ENCODE results near the gene CTNND2. TPM values are rescaled to one million over a fixed set of nuclear protein-coding genes. Genes with fewer than 3 reads are reported as not detected.

The CTNND2 gene
- total RNA-seq, 2 experiments from 2014 or later: 0.20 TPM; not detected in 1

DNA sequence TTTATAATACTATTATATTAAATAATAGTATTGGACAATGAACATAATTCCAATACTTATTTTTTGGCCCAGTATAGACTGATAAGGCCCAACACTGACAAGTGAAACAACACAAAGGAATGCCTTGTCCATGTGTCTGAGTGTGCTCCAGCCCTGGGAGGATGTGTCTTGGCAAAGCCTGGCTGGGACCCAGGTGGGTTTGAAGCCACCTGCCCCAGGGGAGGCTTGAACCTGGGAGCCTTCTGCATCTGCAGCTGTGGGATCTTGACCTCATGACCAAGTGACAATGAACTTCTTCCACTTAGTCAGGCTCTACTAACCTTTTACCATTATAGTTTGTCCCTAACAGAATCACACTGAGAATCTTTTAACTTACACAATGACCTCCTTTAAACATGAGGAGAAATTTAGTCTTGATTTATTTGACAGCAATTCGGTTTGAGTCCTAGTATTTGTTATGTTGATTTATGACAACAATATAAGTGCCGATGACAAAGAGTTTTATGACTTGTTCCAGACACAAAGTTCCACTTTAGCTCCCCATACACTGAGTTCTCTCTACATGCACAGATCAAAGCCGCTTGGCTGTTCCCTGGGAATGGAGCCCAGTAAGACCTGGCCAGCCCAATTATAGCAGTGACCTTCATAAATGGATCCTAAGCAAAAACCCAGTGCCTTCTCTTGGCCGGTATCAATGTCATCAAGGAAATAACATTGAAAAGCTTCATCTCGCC lies 294.5 kb downstream of the CTNND2 start:
- no peak overlapping the region for H3K4me3 ChIP-seq (ENCODE audit: low read length)
- no peaks in the 10 kb centered on the region for H3K36me3 Mint-ChIP-seq (ENCODE audit: low read depth)

DNA sequence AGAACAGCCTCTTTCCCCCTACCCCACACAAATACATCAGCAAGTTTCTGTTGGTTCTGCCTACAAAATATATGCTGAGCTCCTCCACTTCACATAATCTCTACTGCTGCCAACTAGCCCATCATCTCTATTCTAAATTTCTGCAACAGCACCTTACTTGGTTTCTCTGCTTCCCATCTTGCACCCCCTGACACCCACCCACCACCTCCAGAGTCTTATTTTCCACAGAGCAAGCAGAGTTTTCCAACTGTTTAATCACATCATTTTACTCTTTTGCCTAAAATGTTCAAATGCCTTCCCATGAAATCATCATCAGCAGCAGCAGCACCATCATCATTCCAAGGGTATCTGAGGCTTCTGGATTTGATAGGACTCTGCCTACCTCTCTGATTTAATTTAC lies 295.7 kb downstream of the CTNND2 start:
- no peaks in the 10 kb centered on the region for H3K36me3 ChIP-seq (ENCODE audit: insufficient read depth, low read length)
- no peak overlapping the region for H3K27ac Mint-ChIP-seq
- intact Hi-C loops (cut with DNase I, micrococcal nuclease): no loop called here
- H3K27me3 ChIP-seq (ENCODE audit: control insufficient read depth in 1 of 2, insufficient read depth in 2 of 2, low read length in 2 of 2): no peaks in the 10 kb centered on the region
- H3K27ac ChIP-seq (ENCODE audit: low read depth in 1 of 2, low read length in 2 of 2): no peak overlapping the region
- no peaks in the 10 kb centered on the region for H3K4me1 Mint-ChIP-seq (ENCODE audit: low read depth)
- ChIA-PET POLR2A (no interaction called here), CTCF (no interaction called here)
- H3K9me3 ChIP-seq (ENCODE audit: control insufficient read depth in 1 of 2, insufficient read depth in 1 of 2, low read length in 2 of 2): peaks cover 0 to 3% of the 10 kb centered on the region in 2 experiments
- TF ChIP-seq, protein P1, sequence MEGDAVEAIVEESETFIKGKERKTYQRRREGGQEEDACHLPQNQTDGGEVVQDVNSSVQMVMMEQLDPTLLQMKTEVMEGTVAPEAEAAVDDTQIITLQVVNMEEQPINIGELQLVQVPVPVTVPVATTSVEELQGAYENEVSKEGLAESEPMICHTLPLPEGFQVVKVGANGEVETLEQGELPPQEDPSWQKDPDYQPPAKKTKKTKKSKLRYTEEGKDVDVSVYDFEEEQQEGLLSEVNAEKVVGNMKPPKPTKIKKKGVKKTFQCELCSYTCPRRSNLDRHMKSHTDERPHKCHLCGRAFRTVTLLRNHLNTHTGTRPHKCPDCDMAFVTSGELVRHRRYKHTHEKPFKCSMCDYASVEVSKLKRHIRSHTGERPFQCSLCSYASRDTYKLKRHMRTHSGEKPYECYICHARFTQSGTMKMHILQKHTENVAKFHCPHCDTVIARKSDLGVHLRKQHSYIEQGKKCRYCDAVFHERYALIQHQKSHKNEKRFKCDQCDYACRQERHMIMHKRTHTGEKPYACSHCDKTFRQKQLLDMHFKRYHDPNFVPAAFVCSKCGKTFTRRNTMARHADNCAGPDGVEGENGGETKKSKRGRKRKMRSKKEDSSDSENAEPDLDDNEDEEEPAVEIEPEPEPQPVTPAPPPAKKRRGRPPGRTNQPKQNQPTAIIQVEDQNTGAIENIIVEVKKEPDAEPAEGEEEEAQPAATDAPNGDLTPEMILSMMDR (IDR thresholded peaks at IDR 0.05): no peak
- no peak overlapping the region for H3K4me3 Mint-ChIP-seq
- no peak for ATAC-seq (ENCODE audit: poor library complexity)
- no peak overlapping the region for H3K4me3 ChIP-seq (ENCODE audit: low read length)
- no peak for DNase-seq
- H3K4me1 ChIP-seq (ENCODE audit: insufficient read depth, low read length): no peaks in the 10 kb centered on the region
- H3K36me3 Mint-ChIP-seq (ENCODE audit: low read depth): no peaks in the 10 kb centered on the region
- H3K27me3 Mint-ChIP-seq: no peaks in the 10 kb centered on the region
- no peaks in the 10 kb centered on the region for H3K9me3 Mint-ChIP-seq

More for the DNA sequence above, 294.5 kb downstream of the CTNND2 start:
- Histone ChIP-seq H3K9me3 (ENCODE audit: control insufficient read depth in 1 of 2, insufficient read depth in 1 of 2, low read length in 2 of 2) (peaks cover 0 to 3% of the 10 kb centered on the region in 2 experiments), H3K27ac (ENCODE audit: low read depth in 1 of 2, low read length in 2 of 2) (no peak overlapping the region), H3K4me1 (ENCODE audit: insufficient read depth, low read length) (no peaks in the 10 kb centered on the region), H3K36me3 (ENCODE audit: insufficient read depth, low read length) (no peaks in the 10 kb centered on the region), H3K27me3 (ENCODE audit: control insufficient read depth in 1 of 2, insufficient read depth in 2 of 2, low read length in 2 of 2) (no peaks in the 10 kb centered on the region)
- DNase-seq (no peak), ATAC-seq (ENCODE audit: poor library complexity) (no peak)
- intact Hi-C loops (cut with DNase I, micrococcal nuclease): no loop called here
- no peak overlapping the region for H3K4me3 Mint-ChIP-seq
- ChIA-PET POLR2A (no interaction called here), CTCF (no interaction called here)
- no peaks in the 10 kb centered on the region for H3K4me1 Mint-ChIP-seq (ENCODE audit: low read depth)
- H3K27ac Mint-ChIP-seq: no peak overlapping the region
- TF ChIP-seq, protein P1 (IDR thresholded peaks at IDR 0.05): no peak
- no peaks in the 10 kb centered on the region for H3K9me3 Mint-ChIP-seq
- no peaks in the 10 kb centered on the region for H3K27me3 Mint-ChIP-seq

DNA sequence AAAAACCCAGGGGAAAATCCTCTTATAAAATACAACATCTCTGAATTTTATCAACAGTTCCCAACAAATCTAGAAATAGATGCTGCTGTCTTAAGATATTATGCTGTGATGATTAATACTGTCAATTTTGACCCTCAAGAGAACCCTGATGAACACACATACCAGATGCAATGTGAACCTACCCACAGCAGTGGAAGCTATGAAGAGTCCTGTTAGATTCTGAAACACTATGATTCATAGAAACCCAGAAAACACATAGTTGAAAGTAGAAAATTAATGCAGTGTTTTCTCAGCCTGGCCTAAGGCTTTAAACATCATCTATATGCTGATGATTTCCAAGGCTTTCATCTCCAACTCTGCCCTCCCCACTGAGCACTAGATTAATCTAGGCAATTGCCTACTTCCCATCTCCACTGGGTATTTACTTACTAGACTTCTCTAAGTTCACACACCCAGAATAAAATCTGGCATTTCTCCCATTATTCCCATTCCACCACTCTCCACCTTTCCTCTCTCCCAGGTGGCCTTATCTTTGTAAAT lies 296.2 kb downstream of the CTNND2 start:
- intact Hi-C loops (cut with DNase I, micrococcal nuclease): no loop called here
- POLR2A ChIA-PET: no interaction called here
- Mint-ChIP-seq H3K4me1 (ENCODE audit: low read depth) (no peaks in the 10 kb centered on the region), H3K36me3 (ENCODE audit: low read depth) (no peaks in the 10 kb centered on the region), H3K9me3 (no peaks in the 10 kb centered on the region), H3K4me3 (no peak overlapping the region), H3K27ac (no peak overlapping the region), H3K27me3 (no peaks in the 10 kb centered on the region)
- CTCF ChIA-PET: no interaction called here
- peaks cover 0 to 3% of the 10 kb centered on the region in 2 experiments for H3K9me3 ChIP-seq (ENCODE audit: control insufficient read depth in 1 of 2, insufficient read depth in 1 of 2, low read length in 2 of 2)
- no peak for ATAC-seq (ENCODE audit: poor library complexity)
- no peak overlapping the region for H3K27ac ChIP-seq (ENCODE audit: low read depth in 1 of 2, low read length in 2 of 2)
- H3K4me3 ChIP-seq (ENCODE audit: low read length): no peak overlapping the region
- no peaks in the 10 kb centered on the region for H3K36me3 ChIP-seq (ENCODE audit: insufficient read depth, low read length)
- no peaks in the 10 kb centered on the region for H3K4me1 ChIP-seq (ENCODE audit: insufficient read depth, low read length)
- TF ChIP-seq, protein P1 (IDR thresholded peaks at IDR 0.05): no peak
- H3K27me3 ChIP-seq (ENCODE audit: control insufficient read depth in 1 of 2, insufficient read depth in 2 of 2, low read length in 2 of 2): no peaks in the 10 kb centered on the region
- DNase-seq: no peak

All from CD4-positive, alpha-beta T cell (primary cell).